ENCODE measurements around the gene ZFHX3. TPM values are rescaled to one million over a fixed set of nuclear protein-coding genes. Genes with fewer than 3 reads are reported as not detected.

ZFHX3 gene
- total and polyA plus RNA-seq, 2 of the 8 experiments (the other 6 are each of a cell fraction or from before 2014, with no cell fraction given): 0.08 to 0.99 TPM

DNA sequence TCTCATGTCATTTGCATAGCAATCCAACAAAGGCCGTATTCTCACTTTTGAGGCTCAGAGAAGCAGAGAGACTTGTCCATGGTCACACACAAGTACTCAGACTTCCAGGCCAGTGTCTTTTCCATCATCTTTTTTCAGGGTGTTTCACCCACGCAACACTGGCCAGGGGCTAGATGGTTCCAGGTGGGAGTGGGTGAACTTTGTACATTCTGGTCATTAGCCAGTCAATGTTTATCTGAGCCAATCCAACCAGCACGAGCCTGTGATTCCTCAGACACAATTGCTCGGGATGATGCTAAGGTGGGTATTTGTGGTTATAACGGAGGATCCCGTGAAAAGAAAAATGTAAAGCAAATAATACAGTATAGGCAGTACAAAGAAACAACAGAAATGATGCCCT, 56.3 kb downstream of the ZFHX3 start:
- Histone ChIP-seq H3K79me1 (ENCODE audit: low read depth, low read length) (no peaks in the 10 kb centered on the region; the same call in 1 of the 2 replicates), H3K27ac (ENCODE audit: low read depth, low read length) (no peak overlapping the region), H4K5ac (ENCODE audit: insufficient read length, low read depth, low read length) (no peak overlapping the region), H3K9me3 (ENCODE audit: insufficient read depth in 2 of 2, low read depth in 1 of 2, low read length in 1 of 2) (no peaks in the 10 kb centered on the region), H2BK12ac (ENCODE audit: low read depth, low read length) (no peak overlapping the region), H3K27me3 (replicated peaks in 1 of 4; ENCODE audit: control insufficient read depth in 3 of 4, extremely low read depth in 1 of 4, insufficient read depth in 3 of 4, low read length in 3 of 4) (0 out of 7 replicates have a peak, but pooled peaks cover 0 to 4% (median 0%) of the 10 kb centered on the region in 4 experiments), H2BK5ac (ENCODE audit: low read depth, low read length) (no peak overlapping the region), H4K91ac (replicated peaks; ENCODE audit: insufficient read length, low read length) (peak overlapping the region; percentile 9), H4K8ac (ENCODE audit: extremely low read depth, insufficient read depth, low read length) (no peak overlapping the region), H3K56ac (replicated peaks; ENCODE audit: insufficient read length, low read depth, low read length) (no peak overlapping the region), H2BK120ac (replicated peaks; ENCODE audit: low read depth, low read length) (no peak overlapping the region), H2AFZ (ENCODE audit: low read length) (no peak overlapping the region), H3K18ac (ENCODE audit: extremely low read depth, low read length) (no peak overlapping the region), H3K9ac (replicated peaks in 1 of 4; ENCODE audit: extremely low read depth in 1 of 4, low read depth in 3 of 4, low read length in 3 of 4) (no peak overlapping the region), H3K79me2 (ENCODE audit: control insufficient read depth in 1 of 2, insufficient read depth in 2 of 2, low read length in 2 of 2) (no peaks in the 10 kb centered on the region), H3K23me2 (ENCODE audit: low read depth, low read length) (no peaks in the 10 kb centered on the region), H3K14ac (ENCODE audit: insufficient read length) (no peak overlapping the region), H4K20me1 (replicated peaks in 1 of 2; ENCODE audit: control insufficient read depth in 1 of 2, insufficient read depth in 2 of 2, low read length in 2 of 2) (no peaks in the 10 kb centered on the region), H3K4me2 (ENCODE audit: insufficient read depth in 1 of 2, low read depth in 2 of 2, low read length in 2 of 2) (peak overlapping the region in 1 of 2 experiments; percentile 33; a peak in 1 of 4 replicates), H2BK15ac (ENCODE audit: low read length) (no peak overlapping the region), H2BK20ac (ENCODE audit: low read length) (no peak overlapping the region), H3K4me1 (replicated peaks in 1 of 4; ENCODE audit: control insufficient read depth in 3 of 4, insufficient read depth in 4 of 4, low read length in 3 of 4) (peaks cover 2 to 11% (median 8%) of the 10 kb centered on the region in 4 experiments; a peak in 5 of 7 replicates), H2AK5ac (ENCODE audit: low read depth, low read length) (no peak overlapping the region), H3K4ac (replicated peaks; ENCODE audit: insufficient read length, low read depth, low read length) (no peak overlapping the region), H3K4me3 (ENCODE audit: extremely low read depth in 1 of 4, insufficient read depth in 2 of 4, low read depth in 3 of 4, low read length in 4 of 4) (no peak overlapping the region), H3K36me3 (ENCODE audit: control insufficient read depth in 2 of 4, insufficient read depth in 4 of 4, low read length in 3 of 4) (no peaks in the 10 kb centered on the region), H3K23ac (ENCODE audit: insufficient read length) (no peak overlapping the region)
- FAIRE-seq (no peak), DNase-seq (ENCODE audit: low read depth in 1 of 2, low spot score in 2 of 2) (no peak)
- WGBS, 2 experiments (ENCODE audit: extremely low coverage in 1 of 2, insufficient coverage in 1 of 2, insufficient read length in 1 of 2, insufficient replicate concordance in 2 of 2, low coverage in 1 of 2, low lambda C conversion rate in 2 of 2, missing lambda C conversion rate in 1 of 2): 93% methylated on average over 6 of the region's 6 CpGs; no CpG with 5 or more reads in 1 of the 2 experiments
- ChIA-PET POLR2A (ENCODE audit: partially characterized antibody) (no interaction called here), CTCF (ENCODE audit: partially characterized antibody) (interaction anchor here (0.7 to 1.3 kb wide), 5 partner anchors 8 to 155 kb away, joined by 3 to 4 read pairs (median 3); no protein-coding TSS in a partner anchor)
- TF ChIP-seq SP2 (IDR thresholded peaks at IDR 0.05; ENCODE audit: low read length): no peak
- TF ChIP-seq, protein P1, sequence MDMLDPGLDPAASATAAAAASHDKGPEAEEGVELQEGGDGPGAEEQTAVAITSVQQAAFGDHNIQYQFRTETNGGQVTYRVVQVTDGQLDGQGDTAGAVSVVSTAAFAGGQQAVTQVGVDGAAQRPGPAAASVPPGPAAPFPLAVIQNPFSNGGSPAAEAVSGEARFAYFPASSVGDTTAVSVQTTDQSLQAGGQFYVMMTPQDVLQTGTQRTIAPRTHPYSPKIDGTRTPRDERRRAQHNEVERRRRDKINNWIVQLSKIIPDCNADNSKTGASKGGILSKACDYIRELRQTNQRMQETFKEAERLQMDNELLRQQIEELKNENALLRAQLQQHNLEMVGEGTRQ (IDR thresholded peaks at IDR 0.05; ENCODE audit: low read length): no peak
- no peak for TF ChIP-seq SRF (IDR thresholded peaks at IDR 0.05; ENCODE audit: low read depth, low read length)
- TF ChIP-seq SUZ12 (IDR thresholded peaks at IDR 0.05; ENCODE audit: low read length): no peak
- TF ChIP-seq RAD21 (IDR thresholded peaks at IDR 0.05 in 1 of 2, conservative IDR thresholded peaks at IDR 0.05 in 1 of 2; ENCODE audit: low read depth in 2 of 2, low read length in 2 of 2): no peak
- TF ChIP-seq NRF1 (IDR thresholded peaks at IDR 0.05; ENCODE audit: low read depth, low read length): no peak
- TF ChIP-seq EP300 (IDR thresholded peaks at IDR 0.05; ENCODE audit: borderline replicate concordance in 1 of 2, low read depth in 2 of 2, low read length in 2 of 2): no peak
- no peak for TF ChIP-seq EGR1 (IDR thresholded peaks at IDR 0.05; ENCODE audit: borderline replicate concordance, low read depth, low read length)
- TF ChIP-seq BRCA1 (IDR thresholded peaks at IDR 0.05; ENCODE audit: low read depth, low read length): no peak
- no peak for TF ChIP-seq POU5F1 (IDR thresholded peaks at IDR 0.05; ENCODE audit: low read depth, low read length)
- TF ChIP-seq TBP (IDR thresholded peaks at IDR 0.05; ENCODE audit: low read depth, low read length): no peak
- TF ChIP-seq GTF2F1 (IDR thresholded peaks at IDR 0.05; ENCODE audit: borderline replicate concordance, low read depth, low read length): no peak
- no peak for TF ChIP-seq TEAD4 (IDR thresholded peaks at IDR 0.05; ENCODE audit: low read depth, low read length)
